ENCODE measurements around the gene UNC79.

Gene UNC79

GRCh38 chr14:93548102-93548843, 117.5 kb downstream of the UNC79 start:
- peak; percentile 38 for DNase-seq (ENCODE audit: low spot score)
- in situ Hi-C loops (cut with MboI; ENCODE audit: low pct_unique_long_range_greater_than_20kb, low sequenced_read_pairs, unreplicated experiment) = loop anchor here (25.0 kb wide), 1 partner anchor 311 kb away; no protein-coding TSS in a partner anchor
- TF ChIP-seq CTCF (IDR thresholded peaks at IDR 0.05; ENCODE audit: extremely low read depth, insufficient read depth, missing control alignments) = no peak

GRCh38 chr14:93549595-93549994, 118.9 kb downstream of the UNC79 start:
- in situ Hi-C loops (cut with MboI; ENCODE audit: low pct_unique_long_range_greater_than_20kb, low sequenced_read_pairs, unreplicated experiment) = loop anchor here (25.0 kb wide), 1 partner anchor 312 kb away; no protein-coding TSS in a partner anchor
- TF ChIP-seq CTCF (IDR thresholded peaks at IDR 0.05; ENCODE audit: extremely low read depth, insufficient read depth, missing control alignments) = no peak
- DNase-seq (ENCODE audit: low spot score) = no peak

GRCh38 chr14:93564918-93565317, 134.2 kb downstream of the UNC79 start:
- DNase-seq (ENCODE audit: low spot score) = no peak
- TF ChIP-seq CTCF (IDR thresholded peaks at IDR 0.05; ENCODE audit: extremely low read depth, insufficient read depth, missing control alignments) = no peak
- in situ Hi-C loops (cut with MboI; ENCODE audit: low pct_unique_long_range_greater_than_20kb, low sequenced_read_pairs, unreplicated experiment) = no loop called here

GRCh38 chr14:93566065-93566693, 135.4 kb downstream of the UNC79 start:
- peak; percentile 1 for TF ChIP-seq CTCF (IDR thresholded peaks at IDR 0.05; ENCODE audit: extremely low read depth, insufficient read depth, missing control alignments)
- DNase-seq (ENCODE audit: low spot score) = no peak
- in situ Hi-C loops (cut with MboI; ENCODE audit: low pct_unique_long_range_greater_than_20kb, low sequenced_read_pairs, unreplicated experiment) = no loop called here

- no peak for TF ChIP-seq CTCF (IDR thresholded peaks at IDR 0.05; ENCODE audit: extremely low read depth, insufficient read depth, missing control alignments)
- DNase-seq (ENCODE audit: low spot score) = no peak
- in situ Hi-C loops (cut with MboI; ENCODE audit: low pct_unique_long_range_greater_than_20kb, low sequenced_read_pairs, unreplicated experiment) = no loop called here
These were observed 140.5 kb downstream of the UNC79 start for GRCh38 chr14:93571275-93571674.

GRCh38 chr14:93579178-93579577, 148.4 kb downstream of the UNC79 start:
- in situ Hi-C loops (cut with MboI; ENCODE audit: low pct_unique_long_range_greater_than_20kb, low sequenced_read_pairs, unreplicated experiment) = no loop called here
- TF ChIP-seq CTCF (IDR thresholded peaks at IDR 0.05; ENCODE audit: extremely low read depth, insufficient read depth, missing control alignments) = no peak
- no peak for DNase-seq (ENCODE audit: low spot score)
